GM21717 (cell line): ENCODE data around the gene TPK1.
"Not testable (repeated sequence)": the region's sequence is repeated elsewhere in the genome, so short reads cannot be mapped to it uniquely, and the experiment has no call there.

Experiments
- ATAC-seq: cut with Tn5 transposase; IDR thresholded peaks from one replicate; pipeline ENCODE4 v1.9.1; 2021; ENCODE audit warnings: mild to moderate bottlenecking, moderate library complexity; ENCODE audit not compliant: unreplicated experiment

Gene TPK1

DNA sequence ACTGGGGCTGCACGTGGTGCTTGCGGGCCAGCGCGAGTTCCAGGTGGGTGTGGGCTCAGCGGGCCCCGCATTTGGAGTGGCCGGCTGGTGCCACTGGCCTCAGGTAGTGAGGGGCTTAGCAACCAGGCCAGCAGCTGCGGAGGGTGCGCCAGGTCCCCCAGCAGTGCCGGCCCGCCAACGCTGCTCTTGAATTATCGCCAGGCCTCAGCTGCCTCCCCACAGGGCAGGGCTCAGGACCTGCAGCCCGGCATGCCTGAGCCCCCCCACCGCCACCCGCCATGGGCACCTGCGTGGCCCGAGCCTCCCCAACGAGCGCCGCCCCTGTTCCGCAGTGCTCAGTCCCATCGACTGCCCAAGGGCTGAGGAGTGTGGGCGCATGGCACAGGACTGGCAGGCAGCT is 185.4 kb downstream of the TPK1 start:
- ATAC-seq, result no peak

DNA sequence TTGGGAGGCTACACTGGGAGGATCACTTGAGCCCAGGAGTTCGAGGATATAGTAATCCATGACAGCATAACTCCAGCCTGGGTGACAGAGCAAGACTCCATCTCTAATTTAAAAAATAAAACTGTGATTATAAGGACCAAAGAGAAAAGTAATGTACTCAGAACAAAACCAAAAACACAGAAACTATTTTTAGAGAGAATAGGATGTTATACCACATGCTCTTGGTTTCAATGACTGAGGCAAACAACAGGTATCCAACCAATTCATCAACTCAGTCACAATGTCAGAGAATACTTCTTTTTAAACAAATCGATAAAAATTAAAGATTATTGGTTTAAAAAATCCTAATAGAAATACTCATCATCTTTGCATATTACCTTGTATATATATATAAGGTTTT is 186.7 kb downstream of the TPK1 start:
- no peak for ATAC-seq

GRCh38 chr7:144641389-144642044 is 194.3 kb downstream of the TPK1 start:
- ATAC-seq, result no peak

GRCh38 chr7:144632724-144633123 is 203.1 kb downstream of the TPK1 start:
- ATAC-seq, result no peak

- no peak for ATAC-seq
Observed at GRCh38 chr7:144629598-144629997, 206.3 kb downstream of the TPK1 start.

DNA sequence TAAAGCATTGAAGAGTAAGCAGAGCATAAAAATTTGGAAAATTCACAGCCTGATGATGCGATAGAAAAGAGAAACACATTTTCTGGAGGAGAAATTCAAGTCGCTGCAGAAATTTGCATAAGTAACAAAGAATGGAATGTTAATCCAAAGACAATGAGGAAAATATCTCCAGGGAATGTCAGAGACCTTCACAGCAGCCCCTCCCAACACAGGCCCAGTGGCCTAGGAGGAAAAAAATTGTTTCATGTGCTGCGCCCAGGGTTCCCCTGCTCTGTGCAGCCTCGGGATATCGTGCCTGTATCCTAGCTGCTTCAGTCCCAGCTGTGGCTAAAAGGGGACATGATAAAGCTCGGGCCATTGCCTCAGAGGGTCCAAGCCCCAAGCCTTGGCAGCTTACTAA is 206.8 kb downstream of the TPK1 start:
- no peak for ATAC-seq

DNA sequence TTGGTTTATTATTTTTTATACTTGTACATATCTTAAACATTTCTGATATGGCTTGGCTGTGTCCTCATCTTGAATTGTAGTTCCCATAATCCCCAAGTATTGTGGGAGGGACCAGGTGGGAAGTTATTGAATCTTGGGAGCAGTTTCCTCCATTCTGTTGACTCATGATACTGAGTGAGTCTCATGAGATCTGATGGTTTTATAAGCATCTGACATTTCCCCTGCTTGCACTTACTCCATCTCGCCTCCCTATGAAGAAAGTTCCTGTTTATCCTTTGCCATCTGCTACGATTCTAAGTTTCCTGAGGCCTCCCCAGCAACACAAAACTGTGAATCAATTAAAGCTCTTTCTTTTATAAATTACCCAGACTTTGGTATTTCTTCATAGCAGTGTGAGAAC is 207.7 kb downstream of the TPK1 start:
- ATAC-seq, result no peak

DNA sequence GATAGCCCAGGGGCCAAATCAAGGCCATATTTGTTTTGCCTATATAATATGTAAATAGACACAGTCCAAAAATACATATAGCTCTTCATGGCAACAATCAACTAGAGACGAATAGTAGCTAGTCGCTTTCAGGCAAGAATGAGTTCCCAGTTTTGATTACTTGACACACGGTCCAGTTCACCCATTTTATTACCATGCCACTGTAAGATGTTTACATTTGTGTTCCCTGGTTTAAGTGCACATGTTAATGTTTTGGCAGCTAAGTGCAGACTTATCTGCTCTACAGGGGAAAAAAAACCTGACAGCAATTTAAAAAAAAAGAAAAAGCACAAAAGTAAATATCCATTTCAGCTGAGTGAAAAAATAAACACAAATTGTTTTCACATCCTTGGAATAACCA is 213.1 kb downstream of the TPK1 start:
- ATAC-seq, result no peak

GRCh38 chr7:144606261-144606660 is 229.6 kb downstream of the TPK1 start:
- no peak for ATAC-seq

DNA sequence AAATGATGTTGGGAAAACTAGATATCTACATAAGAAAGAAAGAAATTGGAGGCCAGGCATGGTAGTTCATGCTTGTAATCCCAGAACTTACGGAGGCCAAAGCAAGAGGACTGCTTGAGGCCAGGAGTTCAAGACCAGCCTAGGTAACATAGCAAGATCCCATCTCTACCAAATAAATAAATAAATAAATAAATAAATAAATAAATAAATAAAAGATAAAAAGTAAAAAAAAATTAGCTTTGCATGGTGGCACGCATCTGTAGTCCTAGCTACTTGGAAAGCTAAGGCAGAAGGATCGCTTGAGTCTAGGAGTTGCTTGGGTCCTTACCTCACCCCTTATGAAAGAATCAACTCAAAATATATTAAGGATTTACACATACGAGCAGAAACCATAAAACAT is 238.9 kb downstream of the TPK1 start:
- no peak for ATAC-seq

GRCh38 chr7:144594580-144594979 is 241.3 kb downstream of the TPK1 start:
- ATAC-seq, result no peak

DNA sequence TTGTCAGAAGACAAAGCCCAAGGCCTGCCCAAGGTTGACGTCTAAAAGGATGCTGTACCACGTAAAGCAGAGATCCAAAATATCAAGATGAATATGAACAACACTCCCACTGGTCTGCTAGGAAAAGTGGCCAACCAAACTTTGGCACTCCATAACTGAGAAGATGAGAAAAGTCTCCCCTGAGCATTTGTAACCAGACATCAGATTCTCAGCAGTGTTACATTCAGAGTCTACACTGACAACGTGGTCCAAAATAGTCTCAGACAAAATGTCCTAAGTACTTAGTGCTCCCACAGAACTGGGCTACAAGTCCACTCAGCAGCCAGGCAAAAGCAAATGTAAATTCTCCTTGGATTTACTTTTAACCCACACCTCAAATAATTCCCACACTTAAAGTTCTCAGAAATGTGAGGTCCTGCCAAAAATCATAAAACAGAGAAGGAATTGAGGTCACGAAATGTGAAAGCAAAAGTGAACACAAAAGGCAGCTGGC is 247.2 kb downstream of the TPK1 start:
- ATAC-seq, result no peak

DNA sequence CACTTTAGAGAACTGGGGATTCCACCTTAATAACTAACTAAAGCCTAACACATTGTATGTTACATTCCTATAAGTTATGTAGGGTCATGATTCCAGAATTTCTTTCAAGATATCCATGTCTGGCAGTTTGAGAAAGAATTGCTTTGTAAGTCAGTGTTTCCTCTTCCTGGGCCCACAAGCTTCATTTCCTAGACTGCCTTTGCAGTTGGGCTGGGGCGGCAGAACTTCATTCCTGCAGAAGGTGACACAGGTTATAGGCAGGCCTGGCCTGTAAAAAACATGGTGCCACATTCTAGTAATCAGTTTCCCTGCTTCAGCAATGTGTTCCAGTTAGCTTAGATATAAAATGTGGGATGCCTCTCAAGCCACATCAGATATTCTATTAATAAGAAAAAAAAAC is 248.2 kb downstream of the TPK1 start:
- ATAC-seq, result no peak

DNA sequence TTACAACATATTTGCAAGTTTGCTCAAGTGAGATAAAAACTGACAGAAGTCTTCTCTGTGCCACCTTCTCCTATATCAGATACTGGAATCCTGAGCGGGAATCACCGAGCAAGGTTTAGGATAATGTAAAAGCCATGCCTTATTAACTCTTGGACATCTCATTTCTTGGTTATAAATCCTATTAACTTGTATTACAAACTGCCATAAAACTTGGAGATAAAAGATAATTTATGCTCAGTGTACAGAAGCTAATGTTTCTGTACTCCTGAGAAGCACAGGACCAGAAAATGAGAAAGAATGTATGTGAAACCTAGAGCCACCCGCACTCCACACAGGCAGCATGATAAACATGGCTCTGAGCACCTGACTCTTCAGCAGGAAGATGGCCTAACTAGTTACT is 251.1 kb downstream of the TPK1 start:
- no peak for ATAC-seq

DNA sequence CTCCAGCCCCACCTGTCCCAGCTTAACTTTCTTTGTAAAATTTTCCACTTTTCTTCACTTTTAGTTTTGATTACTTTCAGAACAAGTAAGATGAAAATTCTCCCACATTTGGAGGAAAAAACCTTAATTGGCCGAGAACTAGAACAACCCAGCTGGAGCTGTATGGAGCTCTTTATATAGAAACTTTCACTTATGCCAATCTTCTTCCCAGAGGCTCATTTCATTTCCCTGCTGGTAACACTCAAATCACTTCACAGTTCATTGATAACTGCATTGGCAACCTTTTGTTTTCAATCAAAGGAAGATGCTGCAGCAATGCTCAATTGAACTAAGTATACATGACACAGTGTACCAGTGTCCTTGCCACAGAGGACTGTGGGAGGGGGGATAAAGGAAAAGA is 256.2 kb downstream of the TPK1 start:
- ATAC-seq, result no peak

DNA sequence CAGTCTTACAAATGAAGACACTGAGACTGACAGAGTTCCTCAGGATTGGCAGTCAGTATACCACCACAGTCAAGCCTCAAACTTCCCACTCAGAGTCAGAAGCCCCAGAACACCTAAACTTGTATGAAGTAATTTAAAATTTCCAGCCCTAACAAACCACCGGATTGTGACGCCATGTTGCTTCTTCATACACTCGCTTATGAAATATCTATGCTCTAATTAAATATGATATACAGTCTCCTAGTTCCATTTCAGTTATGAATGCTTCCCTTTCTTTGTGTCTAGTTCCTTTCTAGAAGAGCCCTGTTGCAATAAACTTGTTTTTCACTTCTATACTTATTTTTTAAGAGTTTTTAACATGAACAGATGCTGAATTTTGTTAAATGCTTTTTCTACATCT is 260.4 kb downstream of the TPK1 start:
- ATAC-seq, result no peak

DNA sequence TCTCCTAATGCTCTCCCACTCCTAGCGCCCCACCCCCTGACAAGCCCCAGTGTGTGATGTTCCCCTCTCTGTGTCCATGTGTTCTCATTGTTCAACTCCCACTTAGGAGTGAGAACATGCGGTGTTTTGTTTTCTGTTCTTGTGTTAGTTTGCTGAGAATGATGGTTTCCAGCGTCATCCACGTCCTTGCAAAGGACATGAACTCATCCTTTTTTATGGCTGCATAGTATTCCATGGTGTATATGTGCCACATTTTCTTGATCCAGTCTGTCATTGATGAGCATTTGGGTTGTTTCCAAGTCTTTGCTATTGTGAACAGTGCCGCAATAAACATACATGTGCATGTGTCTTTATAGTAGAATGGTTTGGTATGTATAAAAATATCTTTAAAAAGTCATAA is 261.1 kb downstream of the TPK1 start:
- ATAC-seq, result not testable (repeated sequence)

GRCh38 chr7:144568233-144568632 is 267.6 kb downstream of the TPK1 start:
- ATAC-seq, result no peak

GRCh38 chr7:144565586-144565985 is 270.3 kb downstream of the TPK1 start:
- no peak for ATAC-seq

DNA sequence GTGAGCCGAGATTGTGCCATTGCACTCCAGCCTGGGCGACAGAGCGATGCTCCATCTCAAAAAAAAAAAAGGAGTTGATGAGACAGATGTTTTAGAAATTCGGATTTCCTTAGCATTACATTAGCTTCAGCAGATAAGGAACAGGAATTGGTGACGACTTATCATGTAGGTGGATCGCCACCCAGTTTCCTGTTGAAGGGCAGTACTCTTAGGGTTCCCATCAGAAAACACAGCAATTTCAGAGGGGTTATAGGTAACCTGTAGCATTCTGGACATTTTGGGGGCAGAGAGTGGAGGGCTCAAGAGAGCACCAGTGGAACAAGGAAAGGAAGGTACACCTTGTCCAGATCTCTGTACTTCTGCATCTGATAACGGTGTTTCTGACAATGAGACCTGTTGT is 286.0 kb downstream of the TPK1 start:
- ATAC-seq, result no peak

DNA sequence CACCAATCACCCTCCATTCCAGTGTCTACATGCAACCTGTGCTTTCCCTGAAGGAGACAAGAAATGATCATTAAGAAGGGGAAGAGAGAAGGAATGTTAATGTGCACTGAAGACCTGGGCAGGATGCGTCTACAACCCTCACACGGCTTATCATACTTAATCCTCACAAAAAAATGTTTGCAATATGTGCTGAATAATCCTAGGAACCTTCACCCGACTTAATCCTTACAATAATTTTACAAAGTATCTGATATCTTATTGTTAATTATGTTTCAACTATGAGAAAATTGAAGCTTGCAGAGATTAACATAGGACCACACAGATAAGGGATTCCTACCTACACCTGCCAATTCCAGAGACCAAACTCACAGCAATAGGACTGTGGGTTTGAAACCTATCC is 287.3 kb downstream of the TPK1 start:
- no peak for ATAC-seq

DNA sequence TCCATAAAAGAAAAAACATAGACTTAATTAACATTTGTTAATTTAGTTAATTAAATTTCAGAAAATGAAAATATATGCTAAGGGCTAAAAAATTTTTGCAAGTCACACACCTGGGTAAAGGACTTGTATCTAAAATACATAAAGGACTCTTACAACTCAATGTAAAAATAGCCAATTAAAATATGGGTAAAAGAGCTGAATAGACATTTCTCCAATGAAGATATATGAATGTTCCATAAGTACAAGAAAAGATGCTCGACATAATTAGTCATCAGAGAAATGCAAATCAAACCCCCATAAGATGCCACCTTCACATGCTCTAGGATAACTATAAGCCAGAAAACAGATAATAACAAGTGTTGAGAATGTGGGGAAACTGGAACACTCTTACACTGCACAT is 288.0 kb downstream of the TPK1 start:
- ATAC-seq, result no peak

GRCh38 chr7:144546782-144547181 is 289.1 kb downstream of the TPK1 start:
- no peak for ATAC-seq
